Lung (tissue), 12 donors: ENCODE measurements around the gene LDB3. TPM values are rescaled to one million over a fixed set of nuclear protein-coding genes. Genes with fewer than 3 reads are reported as not detected.

ENCODE experiments used
- ATAC-seq: fragments of 200-7000 bp; cut with Tn5 transposase; one replicate; pipeline ENCODE4 v1.9.1; 2020; ENCODE audit warnings: moderate number of reproducible peaks; ENCODE audit not compliant: insufficient read depth, low FRiP score
- DNase-seq, 3 donors: peaks; one replicate each; pipeline ENCODE4 v3.0.0-alpha.2; 2013 to 2017
- H3K27ac ChIP-seq, 2 donors: one replicate each; pipeline ENCODE4 v1.5.1; 2013; ENCODE audit warnings: mild to moderate bottlenecking in 2 of 2, moderate library complexity in 2 of 2, control low read depth in 1 of 2, inconsistent platforms in 1 of 2, low read depth in 1 of 2, low read length in 1 of 2
- H3K27me3 ChIP-seq, 3 donors: one replicate each; pipeline ENCODE4 v1.5.1; 2013; ENCODE audit warnings: low read length in 2 of 3; ENCODE audit not compliant: control insufficient read depth in 3 of 3, insufficient read depth in 3 of 3
- H3K36me3 ChIP-seq, 4 donors: one replicate each; pipeline ENCODE4 v1.5.1; 2013; ENCODE audit warnings: low read length in 4 of 4, mild to moderate bottlenecking in 1 of 4, moderate library complexity in 1 of 4; ENCODE audit not compliant: control insufficient read depth in 4 of 4, insufficient read depth in 4 of 4
- H3K4me1 ChIP-seq, 5 donors: one replicate each; pipeline ENCODE4 v1.5.1; 2013; ENCODE audit warnings: low read length in 5 of 5, mild to moderate bottlenecking in 2 of 5, moderate library complexity in 1 of 5; ENCODE audit not compliant: control insufficient read depth in 5 of 5, insufficient read depth in 5 of 5
- H3K4me3 ChIP-seq: one replicate; pipeline ENCODE4 v1.5.1; 2013; ENCODE audit warnings: mild to moderate bottlenecking, control low read depth, moderate library complexity
- H3K9ac ChIP-seq, 2 donors: one replicate each; pipeline ENCODE4 v1.5.1; 2013; ENCODE audit warnings: low read length in 2 of 2, control low read depth in 1 of 2; ENCODE audit not compliant: insufficient read depth in 1 of 2
- H3K9me3 ChIP-seq, 4 donors: one replicate each; pipeline ENCODE4 v1.5.1; 2013; ENCODE audit warnings: low read length in 3 of 4, mild to moderate bottlenecking in 1 of 4, moderate library complexity in 1 of 4; ENCODE audit not compliant: control insufficient read depth in 4 of 4, insufficient read depth in 3 of 4
- CTCF ChIP-seq: IDR thresholded peaks from 2 replicates; pipeline ENCODE4 v1.5.1; 2012; ENCODE audit warnings: mild to moderate bottlenecking; ENCODE audit errors: control extremely low read depth, extremely low read depth
- WGBS, 2 donors: extraction: QIAGEN DNeasy Blood & Tissue Kit; methylation state at CpG; one replicate each; pipeline ENCODE4 v1.1.7; 2013; 5-methylcytosine and 5-hydroxymethylcytosine counted together
- polyA plus RNA-seq, 2 donors: library from polyadenylated mRNA; stranded (reverse); fragments of 200-250 nt; gene quantifications; one replicate each; pipeline ENCODE4 v1.2.1, GENCODE V29; 2013
- total RNA-seq, 2 donors: library from RNA; depleted of rRNA in 1 of 2; stranded (reverse); fragments of >200 nt in 1 of 2; gene quantifications; one replicate each; pipeline ENCODE4 v1.2.1, GENCODE V29; 2014 to 2021
- donor health status: control.
- donor health status: control.
- donor health status: Bipolar disorder and iron deficiency.
- donor health status: healthy.
- donor health status: DM: yes; HTN: yes; CAD: no.

Gene LDB3
- total and polyA plus RNA-seq, 4 donors: 0.37 to 3.2 (median 1.5) TPM

- Histone ChIP-seq H3K27me3 (no peaks in the 10 kb centered on the region), H3K36me3 (no peaks in the 10 kb centered on the region), H3K4me3 (no peak overlapping the region), H3K4me1 (peaks cover 0 to 34% (median 9%) of the 10 kb centered on the region in 5 donors), H3K27ac (peak overlapping the region in 1 of 2 donors; percentile 94), H3K9me3 (peaks cover 0 to 2% (median 0%) of the 10 kb centered on the region in 4 donors), H3K9ac (no peak overlapping the region)
- ATAC-seq (no peak), DNase-seq (peak in 1 of 3 donors; percentile 31)
- no peak for TF ChIP-seq CTCF
- 63 to 72% methylated on average over 13 of the region's 13 CpGs for WGBS, 2 donors
These were observed 3.7 kb upstream of the LDB3 start for GRCh38 chr10:86664341-86665217.

- peaks cover 0 to 34% (median 9%) of the 10 kb centered on the region in 5 donors for H3K4me1 ChIP-seq
- WGBS, 2 donors: 76% methylated on average over 7 of the region's 7 CpGs
- H3K27ac ChIP-seq: peak overlapping the region in 1 of 2 donors; percentile 94
- no peak overlapping the region for H3K4me3 ChIP-seq
- ATAC-seq (no peak), DNase-seq (no peak)
- TF ChIP-seq CTCF: no peak
- H3K9me3 ChIP-seq: peaks cover 0 to 2% (median 0%) of the 10 kb centered on the region in 4 donors
- no peaks in the 10 kb centered on the region for H3K27me3 ChIP-seq
- H3K36me3 ChIP-seq: no peaks in the 10 kb centered on the region
- H3K9ac ChIP-seq: no peak overlapping the region
These were observed 3.1 kb upstream of the LDB3 start for GRCh38 chr10:86665218-86665607.

GRCh38 chr10:86665868-86666267 lies 2.4 kb upstream of the LDB3 start:
- no peak for TF ChIP-seq CTCF
- peaks cover 0 to 2% (median 0%) of the 10 kb centered on the region in 4 donors for H3K9me3 ChIP-seq
- no peak overlapping the region for H3K9ac ChIP-seq
- no peaks in the 10 kb centered on the region for H3K27me3 ChIP-seq
- H3K27ac ChIP-seq: peak overlapping the region in 1 of 2 donors; percentile 94
- peaks cover 0 to 34% (median 9%) of the 10 kb centered on the region in 5 donors for H3K4me1 ChIP-seq
- DNase-seq (no peak), ATAC-seq (no peak)
- H3K4me3 ChIP-seq: no peak overlapping the region
- 76 to 83% methylated on average over 12 of the region's 12 CpGs for WGBS, 2 donors
- no peaks in the 10 kb centered on the region for H3K36me3 ChIP-seq
